ENCODE results near the gene TRAF7.
"Not testable (repeated sequence)": the region's sequence is repeated elsewhere in the genome, so short reads cannot be mapped to it uniquely, and the experiment has no call there.

Gene TRAF7

DNA sequence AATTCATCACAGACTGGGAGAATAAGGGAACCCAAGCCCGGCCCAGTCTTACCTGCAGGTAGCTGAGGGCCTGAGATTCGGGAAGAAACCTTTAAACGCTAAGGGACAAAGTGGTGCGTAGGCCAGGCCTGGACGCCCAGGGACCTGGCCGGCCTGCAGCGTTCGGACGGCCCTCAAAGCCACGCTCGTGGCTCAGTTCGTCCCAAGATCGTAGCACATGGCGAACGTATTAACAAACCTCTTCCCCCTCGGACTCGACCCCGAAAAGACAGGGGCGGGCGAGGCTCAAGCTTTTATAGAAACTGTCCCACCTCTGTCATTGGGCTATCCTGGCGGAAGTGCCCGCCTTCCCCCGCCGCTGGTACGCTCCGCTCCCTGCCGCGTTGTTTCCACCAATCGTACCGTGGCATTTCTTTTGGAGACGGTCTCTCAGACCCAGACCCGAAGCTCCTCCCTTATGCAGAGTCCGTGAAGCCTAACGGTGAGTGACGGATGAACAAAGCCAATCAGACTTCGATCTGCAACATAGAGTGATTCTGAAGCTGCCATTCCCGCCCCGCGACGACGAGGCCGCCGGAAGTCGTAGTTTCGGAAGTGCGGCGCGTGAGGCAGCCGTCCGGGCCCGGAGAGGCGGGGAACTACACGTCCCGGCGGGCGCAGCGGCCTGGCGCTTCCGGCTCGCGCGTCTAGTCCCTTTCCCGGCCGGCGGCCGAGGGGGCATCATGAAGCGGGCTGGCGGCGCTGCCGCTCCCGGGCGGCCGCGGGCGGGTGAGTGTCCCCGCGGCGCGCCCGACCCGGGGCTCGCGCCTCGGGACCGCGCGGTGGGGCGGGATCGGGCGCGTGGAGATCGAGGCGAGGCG is at the start of gene TRAF7:
TRAF7 (plus strand) TSS at position 692 of the 860 bp plus-strand sequence. CDS start 8,139 bp downstream, outside the sequence.
- peak; percentile 100 for DNase-seq

DNA sequence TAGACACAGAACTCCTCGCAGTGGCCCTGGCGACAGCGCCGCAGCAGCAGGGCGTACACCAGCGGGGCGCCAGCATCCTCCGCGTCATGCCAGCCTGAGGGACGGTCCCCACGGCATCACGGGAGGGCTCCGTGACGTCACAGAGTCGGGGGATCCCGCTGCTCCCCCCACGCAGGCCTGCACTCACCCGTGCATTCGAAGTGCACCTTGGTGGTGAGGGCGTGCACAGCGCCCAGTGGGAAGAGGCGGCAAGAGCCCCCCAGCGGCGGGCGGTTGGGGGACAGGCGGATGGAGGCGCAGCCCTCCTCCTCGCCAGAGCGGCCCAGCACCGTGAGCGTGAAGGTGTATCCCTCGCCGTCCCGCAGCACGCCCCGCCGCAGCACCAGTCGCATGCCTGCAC is 49.4 kb upstream of the TRAF7 start:
- not testable (repeated sequence) for DNase-seq

DNA sequence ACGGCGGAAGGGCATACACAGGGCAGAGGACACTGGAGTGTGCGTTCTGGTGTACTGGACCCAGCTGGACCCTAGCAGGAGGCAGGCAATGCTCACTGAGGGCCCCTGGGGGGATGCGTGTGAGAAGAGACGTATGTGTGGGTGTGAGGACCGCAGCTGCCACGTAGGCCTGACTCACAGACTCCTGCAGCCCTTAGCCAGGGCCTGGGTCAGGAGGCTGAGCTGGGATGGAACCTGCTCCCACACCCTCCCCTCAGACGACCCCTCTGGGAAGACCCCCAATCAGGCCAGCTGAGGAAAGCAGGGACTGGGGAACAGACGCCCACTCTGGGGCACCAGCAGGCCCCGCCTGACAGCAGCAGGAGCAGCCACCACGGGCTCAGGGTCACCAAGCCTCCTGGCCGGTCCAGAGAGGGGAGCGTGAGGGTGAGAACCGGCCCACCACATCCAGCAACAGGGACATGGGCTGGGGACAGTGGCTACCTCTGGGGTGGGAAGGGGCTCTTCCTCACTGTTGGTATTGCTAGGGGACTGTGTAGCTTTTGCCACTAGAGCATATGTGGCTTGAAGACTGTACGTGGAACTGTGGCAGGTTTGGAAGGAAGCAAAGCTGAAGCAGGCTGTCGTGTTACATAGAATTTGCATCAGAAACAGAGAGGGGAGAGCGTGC is 48.3 kb upstream of the TRAF7 start:
- DNase-seq: not testable (repeated sequence)

DNA sequence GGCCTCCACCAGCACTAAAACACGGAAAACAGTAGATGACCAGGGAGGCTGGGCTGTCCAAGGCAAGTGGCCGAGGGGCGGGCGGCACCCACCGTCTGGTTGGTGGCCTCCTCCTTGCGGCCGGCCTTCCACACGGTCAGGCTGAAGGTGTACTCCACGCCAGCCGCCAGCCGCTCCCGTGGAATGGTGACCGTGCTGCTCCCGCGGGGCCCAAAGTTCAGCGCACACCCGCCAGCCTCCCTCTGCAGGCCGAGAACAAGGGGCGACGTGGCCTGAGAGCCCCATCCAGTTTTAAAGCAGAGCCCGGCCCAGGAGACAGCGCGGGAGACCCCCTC is 47.8 kb upstream of the TRAF7 start:
- DNase-seq: not testable (repeated sequence)

DNA sequence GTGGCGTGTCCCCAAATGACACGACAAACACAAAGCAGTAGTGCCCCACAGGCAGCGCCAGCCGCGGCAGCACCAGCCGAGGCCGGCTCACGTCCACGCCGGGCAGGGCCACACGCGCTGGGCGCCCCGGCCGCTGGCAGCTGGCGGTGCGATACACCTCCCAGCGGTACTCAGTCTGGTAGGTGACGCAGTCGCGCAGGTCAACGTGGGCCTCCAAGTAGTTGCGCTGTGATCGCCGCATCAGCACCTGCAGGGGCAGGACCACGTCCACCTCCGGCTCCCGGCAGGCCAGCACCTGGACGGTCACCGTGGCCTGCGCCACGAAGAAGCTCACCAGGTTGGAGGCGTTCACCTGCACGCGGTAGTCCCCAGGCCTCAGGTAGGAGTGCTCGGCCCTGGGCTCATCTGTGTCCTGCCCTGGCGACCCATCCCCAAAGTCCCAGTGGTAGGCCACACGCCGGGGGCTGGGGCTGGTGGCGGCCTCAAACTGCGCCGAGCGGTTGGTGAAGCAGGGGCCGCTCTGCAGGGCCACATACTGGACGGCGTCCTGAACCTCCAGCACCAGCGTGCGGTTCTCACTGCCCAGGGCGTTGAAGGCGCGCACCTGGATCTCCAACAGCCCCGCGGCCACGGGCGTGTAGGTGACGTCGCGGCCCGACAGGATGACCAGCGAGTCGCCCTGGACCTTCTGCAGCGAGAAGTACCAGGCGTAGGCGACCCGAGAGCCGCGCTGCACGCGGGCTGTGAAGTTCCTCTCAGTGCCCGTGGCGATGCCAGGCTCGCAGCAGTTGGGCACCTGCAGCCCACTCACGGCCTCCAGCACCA is 46.9 kb upstream of the TRAF7 start:
- not testable (repeated sequence) for DNase-seq

DNA sequence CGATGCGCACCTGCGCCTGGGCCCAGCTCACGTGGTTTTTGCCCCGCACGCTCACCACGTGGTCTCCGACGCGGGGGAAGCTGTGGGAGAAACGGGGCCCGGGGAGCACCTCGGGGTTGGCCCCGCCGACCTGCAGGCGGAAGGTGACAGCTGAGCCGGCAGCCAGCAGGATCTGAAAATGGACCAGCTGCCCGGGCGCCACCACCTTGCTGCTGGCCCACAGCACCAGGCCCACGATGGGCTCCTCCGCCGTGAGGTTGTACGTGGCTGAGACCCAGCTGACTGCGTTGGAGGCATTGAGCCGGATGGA is 46.4 kb upstream of the TRAF7 start:
- DNase-seq: not testable (repeated sequence)

DNA sequence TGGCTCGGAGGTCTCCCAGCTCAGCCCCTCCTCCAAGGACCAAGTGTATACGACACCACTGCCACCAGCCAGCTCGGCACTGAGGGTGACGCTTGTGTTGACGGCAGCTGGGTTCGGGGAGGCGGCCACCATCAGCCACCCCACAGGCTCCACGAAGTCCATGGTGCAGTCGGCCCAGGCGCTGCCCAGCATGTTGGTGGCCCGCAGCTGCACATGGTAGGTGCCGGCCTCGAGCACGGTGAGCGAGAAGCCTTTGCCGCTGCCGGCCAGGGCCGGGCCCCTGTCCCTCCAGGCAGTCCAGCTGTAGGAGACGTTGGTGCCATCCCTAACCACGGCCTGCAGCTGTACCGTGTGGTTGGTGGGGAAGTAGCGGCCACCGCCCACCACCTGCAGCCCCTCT is 45.7 kb upstream of the TRAF7 start:
- not testable (repeated sequence) for DNase-seq

DNA sequence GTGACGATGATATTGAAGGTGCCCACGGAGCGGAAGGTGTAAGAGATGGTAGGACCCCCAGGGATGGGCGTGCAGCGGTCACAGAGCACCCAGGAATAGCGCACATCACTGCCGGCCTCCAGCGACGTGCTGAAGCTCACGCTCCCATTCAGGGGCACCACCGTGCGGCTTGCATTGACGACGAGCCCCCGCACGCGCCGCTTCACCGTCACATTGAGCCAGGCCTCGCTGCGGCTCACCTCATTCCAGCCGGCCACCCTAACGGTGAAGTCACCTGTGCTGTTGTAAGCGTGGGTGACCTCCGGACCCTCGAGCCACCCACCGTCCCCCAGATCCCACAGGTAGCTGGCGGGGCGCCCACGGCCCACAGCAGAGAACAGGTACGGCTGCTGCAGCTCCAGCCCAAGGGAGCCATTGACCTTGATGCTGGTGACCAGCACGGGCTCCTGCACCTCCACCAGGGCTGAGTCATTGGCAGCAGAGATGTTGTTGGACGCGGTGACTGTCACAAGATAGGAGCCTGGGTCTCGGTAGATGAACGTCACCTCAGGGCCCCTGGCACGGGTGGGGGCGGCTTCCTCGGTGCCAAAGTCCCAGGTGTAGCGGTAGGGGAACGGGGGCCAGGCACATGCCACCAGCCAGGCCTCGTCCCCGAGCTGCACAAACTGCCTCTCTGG is 45.1 kb upstream of the TRAF7 start:
- DNase-seq: not testable (repeated sequence)

DNA sequence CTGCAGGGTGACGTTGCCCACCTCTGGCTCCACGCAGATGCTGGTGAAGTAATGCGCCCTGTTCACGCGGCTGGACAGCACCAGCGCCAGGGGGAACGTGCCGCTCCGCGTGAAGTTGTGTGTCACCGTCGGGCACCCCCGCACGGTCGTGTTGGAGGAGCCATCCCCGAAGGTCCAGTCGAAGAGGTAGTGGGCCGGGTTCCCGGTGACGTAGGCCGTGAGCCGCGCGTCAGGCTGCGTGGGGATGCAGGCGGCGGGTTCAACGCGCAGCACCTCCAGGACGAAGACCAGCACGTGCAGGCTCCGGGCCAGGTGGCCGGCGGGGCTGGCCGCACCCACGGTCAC is 44.6 kb upstream of the TRAF7 start:
- not testable (repeated sequence) for DNase-seq

DNA sequence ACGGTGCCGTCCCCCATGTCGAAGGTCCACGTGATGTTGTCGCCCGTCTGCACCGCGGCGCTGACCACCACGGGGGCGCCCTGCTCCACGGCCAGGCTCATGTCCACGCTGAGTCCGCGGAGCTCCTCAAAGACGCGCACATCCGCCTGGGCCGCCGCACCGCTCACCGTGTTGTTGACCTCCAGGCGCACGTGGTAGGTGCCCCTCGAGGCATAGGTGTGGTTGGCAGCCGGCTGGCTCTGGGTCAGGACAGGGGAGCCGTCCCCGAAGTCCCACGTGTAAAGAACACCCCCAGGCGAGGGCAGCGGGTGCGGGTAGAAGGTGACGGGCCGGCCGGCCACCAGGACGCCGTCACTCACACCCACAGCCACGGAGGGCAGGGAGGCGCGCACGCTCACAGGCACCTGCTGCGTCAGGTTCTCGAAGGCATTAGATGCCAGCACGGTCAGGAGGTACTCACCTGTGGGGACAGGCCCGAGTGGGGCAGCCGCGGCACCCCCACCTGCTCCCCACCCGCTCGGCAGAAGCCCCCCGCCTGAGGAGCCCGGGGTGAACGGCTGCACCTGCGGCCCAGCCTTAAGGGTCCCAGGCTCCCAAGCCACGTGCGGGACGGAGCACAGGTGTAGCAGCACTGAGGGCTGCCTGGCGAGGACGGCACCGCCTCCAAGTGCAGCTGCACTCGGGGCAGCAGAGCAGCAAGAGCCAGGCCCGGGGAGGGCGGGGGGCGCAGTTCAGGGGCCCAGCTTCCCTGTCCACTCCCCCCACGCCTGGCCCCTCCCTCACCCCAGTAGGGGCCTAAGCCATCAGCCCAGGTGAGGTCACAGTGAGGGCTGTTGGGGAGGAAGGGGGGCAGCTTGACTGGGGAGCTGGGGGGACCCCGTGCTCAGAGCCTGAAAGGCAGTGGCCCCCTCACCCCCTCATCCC is 43.9 kb upstream of the TRAF7 start:
- not testable (repeated sequence) for DNase-seq

DNA sequence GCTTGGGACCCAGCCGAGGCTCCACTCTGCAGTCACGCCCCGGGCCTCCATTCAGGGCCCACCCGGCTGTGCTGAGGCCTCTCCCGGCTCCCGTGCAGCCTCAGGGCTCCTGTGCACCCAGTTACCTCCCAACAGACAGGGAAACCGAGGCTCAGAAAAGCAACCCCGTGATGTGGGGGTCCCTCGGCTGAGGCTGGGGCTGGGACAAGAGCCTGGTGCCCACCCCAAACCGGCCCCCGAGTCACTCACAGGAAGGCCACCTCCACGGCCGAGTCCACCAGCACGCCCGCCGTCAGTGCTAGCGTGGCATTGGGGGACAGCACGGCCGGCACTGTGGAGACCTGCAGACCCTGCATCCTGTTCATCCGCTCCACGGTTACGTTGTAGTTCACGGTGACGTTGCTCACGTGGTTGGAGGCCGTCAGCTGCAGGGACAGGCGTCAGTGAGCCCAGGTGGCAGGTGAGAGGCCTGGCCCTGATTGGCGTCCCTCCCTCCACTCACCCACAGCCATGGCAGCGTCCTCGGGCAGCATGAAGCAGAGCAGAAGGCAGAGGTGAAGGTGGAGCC is 43.0 kb upstream of the TRAF7 start:
- DNase-seq: not testable (repeated sequence)

DNA sequence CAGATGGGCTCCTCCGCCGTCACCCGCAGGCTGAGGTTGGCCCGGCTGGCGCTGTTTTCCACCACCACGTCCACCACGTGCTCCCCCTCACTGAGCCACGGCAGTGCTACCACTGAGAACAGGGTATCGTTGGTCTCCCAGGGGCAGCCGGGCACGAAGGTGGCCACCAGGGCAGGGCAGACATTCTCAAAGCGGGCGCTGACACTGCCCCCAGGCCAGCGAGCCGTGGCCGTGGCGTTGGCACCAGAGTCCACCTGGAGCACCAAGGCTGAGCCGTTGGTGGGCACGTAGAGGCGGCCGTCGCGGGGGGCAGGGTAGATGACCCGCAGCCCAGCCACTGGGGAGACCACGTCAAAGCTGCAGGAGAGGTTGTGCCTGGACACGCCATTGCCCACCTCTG is 41.4 kb upstream of the TRAF7 start:
- not testable (repeated sequence) for DNase-seq

DNA sequence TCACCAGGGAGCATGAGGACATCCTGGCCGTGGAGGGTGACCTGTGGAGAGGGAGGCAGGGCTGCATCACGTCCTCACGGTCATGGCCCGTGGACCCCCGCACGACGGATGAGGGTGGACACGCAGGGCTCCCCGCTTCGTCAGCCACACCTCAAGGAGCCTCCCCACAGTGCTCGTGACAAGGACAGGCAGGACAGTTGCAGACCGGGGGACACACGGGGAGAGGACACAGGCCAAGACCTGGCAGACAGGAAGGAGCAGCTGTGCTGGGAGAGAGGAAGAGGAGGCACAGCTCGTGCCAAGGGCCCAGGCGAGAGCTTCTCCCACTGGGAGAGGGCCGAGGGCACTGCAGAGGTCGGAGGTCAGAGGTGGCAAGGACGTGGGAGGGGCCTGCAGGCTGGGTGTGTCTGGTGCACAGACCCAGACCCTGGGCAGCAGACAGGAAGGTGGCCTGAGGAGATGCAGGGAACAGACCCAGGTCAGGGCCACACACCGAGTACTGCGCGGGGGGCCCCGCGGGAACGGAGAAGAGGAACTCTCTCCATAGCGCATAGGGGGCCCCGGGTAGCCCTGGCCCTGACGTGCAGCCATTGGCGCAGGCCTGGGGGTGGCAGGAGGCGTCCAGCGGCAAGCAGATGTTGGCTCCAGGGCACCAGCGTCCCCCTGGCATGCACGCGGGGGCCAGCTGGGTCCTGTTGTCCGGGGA is 40.5 kb upstream of the TRAF7 start:
- not testable (repeated sequence) for DNase-seq

DNA sequence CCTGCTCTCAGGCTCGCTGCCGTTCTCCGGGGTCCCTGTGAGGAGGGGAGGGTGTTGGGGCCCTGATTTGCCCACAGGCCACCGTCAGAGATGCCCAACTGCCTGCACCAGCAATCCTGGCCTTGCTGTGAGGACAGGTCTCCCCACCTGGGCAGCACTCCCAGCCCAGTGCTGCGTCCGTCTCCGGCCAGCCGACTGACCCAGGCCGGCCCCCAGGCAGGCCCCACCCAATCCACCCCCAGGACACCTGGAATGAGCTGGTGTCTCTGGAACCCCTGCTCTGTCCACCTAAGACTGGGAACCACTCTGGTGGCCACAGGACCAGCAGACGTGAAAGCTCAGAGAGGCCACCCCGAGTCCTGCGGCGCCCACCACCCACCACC is 40.0 kb upstream of the TRAF7 start:
- DNase-seq: no peak

DNA sequence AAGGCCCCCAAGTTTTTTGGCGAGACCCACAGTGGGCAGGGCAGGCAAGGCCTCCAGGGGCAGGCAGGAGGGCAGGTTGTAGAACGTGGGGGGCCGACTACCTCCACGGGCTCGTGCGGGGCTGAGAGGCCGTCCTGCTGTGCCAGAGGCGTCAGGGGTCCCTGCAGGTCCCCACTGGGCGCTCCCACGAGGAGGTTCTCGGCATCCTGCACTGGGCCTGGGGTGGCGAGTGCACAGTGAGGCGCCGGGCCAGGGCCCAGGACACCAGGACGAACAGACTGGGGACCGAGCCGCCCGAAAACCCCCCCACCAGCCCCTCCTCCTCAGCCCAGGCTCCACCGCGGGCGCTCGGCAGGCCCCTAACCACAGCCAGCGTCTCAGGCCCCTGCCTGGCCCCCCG is 39.2 kb upstream of the TRAF7 start:
- not testable (repeated sequence) for DNase-seq

DNA sequence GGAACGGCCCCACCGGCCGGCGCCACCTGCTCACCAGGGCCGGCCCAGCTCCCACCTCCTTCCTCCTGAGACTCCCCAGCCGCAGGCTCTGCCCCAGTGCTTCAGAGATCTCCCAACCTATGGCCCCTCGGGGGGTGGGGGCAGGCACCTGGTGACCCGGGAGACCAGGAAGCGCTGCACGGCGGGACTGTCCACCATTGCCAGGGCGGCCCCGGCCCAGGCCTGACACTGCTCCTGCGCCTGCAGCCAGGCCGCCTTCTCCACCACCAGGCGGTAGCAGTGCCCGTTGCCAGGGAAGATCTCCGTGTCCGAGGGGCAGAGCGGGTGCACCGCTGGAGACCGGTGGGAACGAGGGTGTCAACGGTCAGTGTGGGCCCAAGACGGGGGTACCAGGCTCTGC is 38.2 kb upstream of the TRAF7 start:
- not testable (repeated sequence) for DNase-seq

DNA sequence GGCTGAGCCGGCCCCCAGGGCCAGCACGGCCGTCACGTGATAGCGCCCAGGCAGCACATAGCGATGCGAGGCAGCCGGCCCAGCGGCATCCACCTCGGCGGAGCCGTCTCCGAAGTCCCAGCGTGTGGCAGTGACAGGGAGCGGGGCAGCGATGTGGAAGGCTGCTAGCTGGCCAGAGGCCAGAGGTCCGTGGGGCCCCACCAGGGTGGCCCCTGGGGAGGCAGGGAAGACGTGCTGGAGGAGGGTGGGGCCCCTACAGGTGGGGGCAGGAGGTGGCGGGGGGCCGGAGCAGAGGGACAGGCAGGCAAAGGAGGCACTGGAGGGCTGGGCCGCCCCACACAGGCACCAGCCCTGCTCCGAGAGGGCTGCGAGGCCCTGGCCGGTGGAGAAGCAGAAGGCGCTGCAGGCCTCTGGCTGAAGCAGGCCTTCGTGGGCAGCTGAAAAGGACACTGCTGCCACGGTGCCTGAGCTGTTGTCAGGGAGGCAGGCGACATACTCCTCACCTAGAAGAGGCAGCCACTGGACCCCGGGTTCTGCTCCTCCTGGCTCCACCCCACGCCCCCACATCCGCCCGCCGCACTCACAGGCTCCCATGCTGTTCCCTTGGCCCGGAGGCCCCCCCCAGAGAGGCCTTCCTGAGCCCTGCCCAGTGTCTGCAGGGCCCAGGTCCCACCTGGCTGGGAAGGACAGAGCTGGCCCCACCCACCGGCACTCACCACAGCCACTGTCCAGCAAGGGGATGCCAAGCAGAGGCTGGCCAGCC is 37.4 kb upstream of the TRAF7 start:
- DNase-seq: not testable (repeated sequence)

DNA sequence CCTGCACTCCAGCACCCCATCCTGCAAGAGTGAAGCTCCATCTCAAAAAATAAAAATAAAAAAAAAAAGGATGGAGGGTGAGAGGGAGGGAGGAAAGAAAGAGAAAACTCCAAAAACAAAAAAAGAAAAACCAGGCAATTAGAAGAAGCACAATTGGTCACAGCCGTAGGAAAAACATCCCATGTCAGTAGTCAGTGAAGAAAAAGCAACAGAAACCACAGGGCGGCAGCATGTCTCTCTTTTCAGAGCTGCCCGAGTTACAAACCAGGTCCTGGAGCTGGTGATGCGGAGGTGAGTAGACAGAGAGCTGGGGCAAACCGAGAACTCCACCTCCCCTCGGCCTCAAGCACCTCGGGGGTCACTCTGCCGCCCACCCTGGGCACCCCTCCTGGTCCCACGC is 34.3 kb upstream of the TRAF7 start:
- peak; percentile 50 for DNase-seq

DNA sequence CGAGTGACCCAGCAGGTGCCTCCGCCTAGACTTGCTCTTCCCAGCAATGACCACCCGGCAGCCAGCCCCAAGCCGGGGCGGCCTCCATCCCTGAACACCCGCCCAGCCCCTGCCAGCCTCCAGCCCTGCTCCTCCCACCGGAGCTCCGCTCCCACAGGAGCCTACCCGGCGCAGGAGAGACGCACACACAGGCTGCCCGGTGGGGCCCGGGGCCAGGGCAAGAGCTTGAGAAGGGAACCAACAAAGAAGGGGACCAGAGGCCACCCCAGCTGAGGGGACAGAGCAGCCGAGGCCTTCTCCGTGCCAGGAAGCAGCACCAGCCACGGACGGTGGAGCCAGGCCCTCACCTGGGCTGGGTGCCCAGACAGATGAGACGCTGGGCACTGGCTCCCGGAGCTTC is 33.7 kb upstream of the TRAF7 start:
- DNase-seq: no peak

DNA sequence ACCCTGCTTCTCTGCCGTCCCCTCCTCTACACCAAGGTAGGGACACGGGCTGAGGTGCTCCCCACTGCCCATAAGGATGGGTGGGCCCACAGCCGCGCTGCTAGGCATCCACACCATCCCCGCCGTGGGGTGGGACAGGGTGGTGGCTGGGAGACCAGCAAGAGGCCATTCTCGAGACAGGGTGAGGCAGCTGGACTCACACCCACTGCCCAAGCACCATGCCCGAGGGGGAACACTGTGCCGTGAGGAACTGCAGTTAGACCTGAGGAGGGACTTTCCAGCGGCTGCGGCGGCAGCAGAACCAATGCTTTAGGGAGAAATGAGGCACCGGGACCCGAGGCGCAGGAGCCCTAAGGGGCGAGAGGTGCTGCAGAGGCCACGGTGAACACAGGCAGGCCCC is 33.2 kb upstream of the TRAF7 start:
- no peak for DNase-seq
